GM19455 (cell line): ENCODE measurements around the gene MAPK14.

ENCODE experiments used
- ATAC-seq: cut with Tn5 transposase; IDR thresholded peaks from one replicate; pipeline ENCODE4 v1.9.1; 2021; ENCODE audit not compliant: unreplicated experiment

Gene MAPK14

DNA sequence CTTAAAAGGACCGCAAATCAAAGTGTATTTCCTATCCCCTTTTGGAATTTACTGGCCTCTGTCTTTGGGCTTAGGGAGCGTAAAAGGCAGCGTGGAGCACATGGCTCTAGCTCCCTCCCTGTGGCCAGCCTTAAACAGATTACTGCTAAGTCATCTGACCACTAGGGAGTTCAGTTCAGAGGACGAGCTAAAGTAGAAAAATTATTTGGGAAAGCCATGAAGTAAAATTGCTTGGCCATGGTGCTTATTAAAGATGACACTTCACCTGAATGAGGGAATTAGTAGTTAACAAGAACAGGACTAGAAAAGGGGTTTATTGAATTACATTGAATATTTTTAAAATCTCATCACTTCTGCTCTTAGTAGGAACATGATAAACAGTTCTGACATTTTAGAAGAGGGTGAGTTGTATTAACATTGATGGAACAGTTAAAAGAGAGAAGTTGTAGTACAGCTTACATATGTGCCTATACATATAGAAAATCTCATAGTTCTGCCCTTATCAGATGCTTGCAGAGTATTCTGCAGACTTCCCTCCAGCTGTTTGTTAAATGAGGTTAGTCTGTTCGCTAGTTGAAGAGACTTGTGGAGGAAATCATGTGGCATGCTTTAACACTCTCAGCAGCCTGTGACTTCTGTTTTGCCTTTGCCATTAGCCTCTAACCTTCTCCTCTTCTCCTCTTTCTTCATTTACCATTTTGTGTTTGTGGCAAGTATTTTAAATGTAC, 71.5 kb downstream of the MAPK14 start:
- ATAC-seq: no peak

GRCh38 chr6:36099869-36100483, 72.4 kb downstream of the MAPK14 start:
- ATAC-seq: no peak

GRCh38 chr6:36101691-36102090, 74.1 kb downstream of the MAPK14 start:
- no peak for ATAC-seq

- ATAC-seq: no peak
These were observed 75.2 kb downstream of the MAPK14 start for GRCh38 chr6:36102853-36103252.

- ATAC-seq: no peak
These were observed 77.2 kb downstream of the MAPK14 start for GRCh38 chr6:36104836-36105235.

GRCh38 chr6:36109092-36109491, 81.5 kb downstream of the MAPK14 start:
- ATAC-seq: no peak

- ATAC-seq: no peak
These were observed 82.4 kb downstream of the MAPK14 start for GRCh38 chr6:36110050-36110449.

DNA sequence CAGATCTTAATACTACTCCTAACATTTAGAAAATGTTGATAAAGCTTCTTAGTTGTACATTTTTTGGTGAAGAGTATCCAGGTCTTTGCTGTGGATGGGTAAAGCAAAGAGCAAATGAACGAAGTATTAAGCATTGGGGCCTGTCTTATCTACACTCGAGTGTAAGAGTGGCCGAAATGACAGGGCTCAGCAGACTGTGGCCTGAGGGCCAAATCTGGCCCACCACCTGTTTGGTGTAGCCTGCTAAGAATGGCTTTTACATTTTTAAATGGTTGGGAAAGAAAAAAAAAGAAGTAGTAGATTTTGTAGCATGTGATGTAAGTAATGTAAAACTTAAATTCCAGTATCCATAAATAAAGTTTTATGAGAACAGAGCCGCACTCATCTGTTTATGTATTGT, 83.3 kb downstream of the MAPK14 start:
- ATAC-seq: no peak

DNA sequence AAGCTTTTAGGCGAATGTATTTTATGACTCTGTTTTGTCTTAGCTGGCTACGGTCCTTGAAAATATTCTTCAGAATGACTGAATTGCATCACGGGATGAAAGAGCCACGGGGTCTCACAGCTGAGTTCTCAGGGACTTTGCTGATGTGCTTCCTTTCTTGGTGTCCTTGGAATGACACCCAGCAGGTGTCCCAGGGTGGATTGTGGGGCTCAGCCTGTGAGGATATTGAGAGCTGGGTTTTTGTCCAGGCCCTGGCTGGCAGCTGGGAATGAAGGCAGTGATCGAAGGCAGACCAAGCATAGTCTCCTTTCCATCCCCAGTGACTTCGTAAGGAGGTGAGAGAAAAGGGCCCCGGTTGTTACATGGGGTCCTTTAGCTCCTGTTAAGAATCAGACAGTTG, 83.9 kb downstream of the MAPK14 start:
- ATAC-seq: no peak

DNA sequence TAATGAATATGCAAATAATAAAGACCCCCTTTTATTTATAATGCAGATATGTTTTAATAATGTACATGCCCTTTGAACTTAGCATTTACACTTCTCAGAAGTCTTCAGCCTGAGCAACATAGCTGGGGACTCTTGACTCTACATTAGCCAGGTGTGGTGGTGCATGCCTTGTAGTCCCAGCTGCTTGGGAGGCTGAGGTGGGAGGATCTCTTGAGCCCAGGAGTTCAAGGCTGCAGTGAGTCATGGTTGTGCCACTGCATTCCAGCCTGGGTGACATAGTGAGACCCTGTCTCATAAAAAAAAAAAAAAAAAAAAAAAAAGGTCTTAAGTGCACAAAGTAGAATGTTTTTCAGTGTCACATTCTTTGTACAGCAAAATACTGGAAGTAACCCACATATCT, 85.4 kb downstream of the MAPK14 start:
- ATAC-seq: no peak

- ATAC-seq: no peak
These were observed 86.1 kb downstream of the MAPK14 start for GRCh38 chr6:36113703-36114102.

DNA sequence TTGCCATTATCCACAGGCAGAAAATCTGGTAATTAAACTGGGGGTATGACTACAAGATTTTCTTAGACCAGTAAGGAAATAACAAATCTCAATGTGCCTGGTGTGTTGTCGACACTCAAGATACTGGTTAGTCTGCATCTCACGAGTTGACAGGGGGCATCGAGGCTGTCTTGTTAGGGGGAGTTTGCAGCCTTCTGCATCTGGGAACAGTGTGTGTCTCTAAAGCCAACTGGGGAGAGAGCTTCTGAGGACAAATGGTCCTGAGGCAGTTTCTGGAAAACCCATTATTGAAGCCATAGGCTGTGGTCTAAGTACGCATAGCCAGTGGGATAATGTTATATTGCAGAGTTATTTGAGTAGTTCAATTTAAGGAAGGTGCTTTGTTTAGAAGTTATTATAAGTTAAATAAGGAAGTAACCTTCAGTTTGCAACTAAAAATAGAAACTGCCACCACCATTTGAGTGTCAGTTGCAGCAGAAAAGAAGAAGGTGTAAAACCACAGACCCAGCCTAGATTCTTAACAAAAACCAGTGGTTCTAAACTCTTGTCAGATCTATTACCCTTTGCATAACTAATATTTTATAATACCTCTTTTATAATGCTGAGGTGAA, 87.3 kb downstream of the MAPK14 start:
- ATAC-seq: no peak

GRCh38 chr6:36115412-36115811, 87.8 kb downstream of the MAPK14 start:
- no peak for ATAC-seq

GRCh38 chr6:36116066-36116864, 88.7 kb downstream of the MAPK14 start:
- no peak for ATAC-seq

DNA sequence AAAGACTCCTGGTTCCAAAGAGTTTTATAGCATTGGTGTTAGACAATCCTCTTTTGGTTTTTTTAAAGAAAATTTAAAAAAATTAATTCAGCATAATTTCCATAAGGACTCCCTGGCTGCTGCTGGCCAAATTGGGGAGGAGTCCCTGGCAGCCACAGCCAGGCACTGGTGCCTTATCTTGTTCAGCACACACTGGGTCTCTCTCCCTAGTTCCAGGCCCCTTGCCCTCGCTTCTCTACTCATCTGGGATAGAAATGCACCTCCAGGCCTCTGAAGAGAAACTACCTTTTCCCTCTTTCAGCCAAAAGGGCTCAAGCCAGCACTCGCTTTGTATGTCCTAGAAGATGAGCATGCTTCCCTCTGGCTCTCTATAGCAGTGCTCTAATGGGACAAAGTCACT, 89.3 kb downstream of the MAPK14 start:
- ATAC-seq: no peak

DNA sequence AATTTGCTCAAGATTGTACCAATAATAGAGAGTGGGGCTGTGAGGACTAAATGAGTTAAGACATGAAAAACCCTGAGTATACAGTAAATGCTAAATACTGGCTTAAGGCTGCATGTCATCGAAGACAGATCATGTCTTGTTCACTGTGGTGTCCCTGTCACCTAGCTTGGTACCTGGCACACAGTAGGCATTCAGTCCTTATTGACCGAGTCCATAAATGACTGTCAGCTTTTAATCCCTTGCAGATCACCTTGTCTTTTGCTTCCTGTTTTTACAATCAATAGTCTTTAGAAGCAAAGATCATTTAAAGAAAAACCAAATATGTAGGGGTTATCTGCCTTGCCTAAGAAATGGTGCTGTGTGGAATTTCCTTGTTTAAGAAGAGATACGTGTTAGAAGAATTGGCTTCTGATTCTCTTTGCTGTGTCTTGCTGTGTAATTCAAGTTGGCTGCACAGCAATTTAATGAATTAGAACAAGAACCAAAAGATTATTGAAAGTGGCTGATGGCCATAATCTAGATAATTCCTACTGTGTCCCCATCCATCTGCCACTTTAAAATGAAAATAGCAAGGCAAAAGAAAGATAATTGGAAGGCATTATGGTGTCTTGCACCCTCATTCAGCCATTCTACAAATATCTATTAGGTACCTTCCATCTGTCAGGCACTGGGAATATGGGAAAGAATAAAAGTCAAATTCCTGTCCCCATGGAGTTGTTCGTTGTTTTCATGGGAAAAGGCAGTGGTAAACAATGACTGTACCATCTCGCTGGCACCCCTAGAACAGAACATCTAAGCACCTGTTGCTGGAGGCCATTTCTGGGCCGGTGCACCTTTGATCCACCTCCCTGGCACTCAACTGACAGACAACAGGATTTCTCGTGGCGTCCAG, 90.3 kb downstream of the MAPK14 start:
- no peak for ATAC-seq

DNA sequence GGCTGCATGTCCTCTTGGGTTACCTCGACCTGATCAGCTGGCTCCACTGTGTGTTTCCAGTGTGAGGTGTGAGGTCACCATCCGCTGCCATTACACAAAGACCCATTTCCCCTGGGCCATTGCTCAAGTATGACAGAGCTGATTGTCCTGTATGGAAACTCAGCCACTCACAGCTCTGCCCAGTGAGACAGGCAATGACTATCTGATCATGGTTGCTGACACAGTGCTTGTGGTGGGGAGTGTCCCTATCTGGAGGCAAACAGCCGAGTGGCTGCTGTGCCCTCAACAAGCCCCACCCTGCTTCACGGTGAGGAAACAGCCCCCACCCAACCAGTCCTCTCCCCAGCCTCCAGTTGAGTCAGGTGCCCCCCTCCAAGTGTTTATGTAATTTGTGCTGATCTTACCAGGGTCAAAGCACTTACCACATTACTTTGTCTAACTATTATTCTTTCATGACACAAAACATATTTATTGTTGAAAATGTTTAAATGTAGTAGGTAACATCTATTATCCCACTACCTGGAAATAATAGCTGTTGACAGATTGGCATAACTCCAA, 91.0 kb downstream of the MAPK14 start:
- ATAC-seq: no peak

- ATAC-seq: no peak
These were observed 91.6 kb downstream of the MAPK14 start for GRCh38 chr6:36119209-36119608.

- no peak for ATAC-seq
These were observed 92.4 kb downstream of the MAPK14 start for GRCh38 chr6:36120018-36120417.

DNA sequence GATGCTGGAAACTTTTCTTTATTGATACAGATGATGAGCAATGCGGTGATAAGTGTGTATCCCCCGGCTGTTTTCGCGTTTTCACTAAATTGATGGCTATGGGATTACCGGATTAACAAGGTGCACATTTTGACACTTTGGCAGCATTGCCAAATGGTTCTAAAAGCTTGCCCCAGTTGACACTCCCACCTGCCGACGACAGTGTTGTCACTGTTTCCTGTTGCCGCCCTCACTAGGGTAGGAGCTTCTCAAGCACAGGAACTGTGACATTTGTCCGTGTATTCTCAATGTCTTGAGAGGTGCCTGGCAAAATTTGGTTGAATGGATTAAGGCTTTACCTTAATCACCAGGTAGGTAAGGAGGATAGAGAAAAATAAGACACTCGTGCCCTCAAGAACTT, 92.9 kb downstream of the MAPK14 start:
- no peak for ATAC-seq
